ENCODE data around the gene PHAX.
"Not testable (repeated sequence)": the region's sequence is repeated elsewhere in the genome, so short reads cannot be mapped to it uniquely, and the experiment has no call there.

The PHAX gene

DNA sequence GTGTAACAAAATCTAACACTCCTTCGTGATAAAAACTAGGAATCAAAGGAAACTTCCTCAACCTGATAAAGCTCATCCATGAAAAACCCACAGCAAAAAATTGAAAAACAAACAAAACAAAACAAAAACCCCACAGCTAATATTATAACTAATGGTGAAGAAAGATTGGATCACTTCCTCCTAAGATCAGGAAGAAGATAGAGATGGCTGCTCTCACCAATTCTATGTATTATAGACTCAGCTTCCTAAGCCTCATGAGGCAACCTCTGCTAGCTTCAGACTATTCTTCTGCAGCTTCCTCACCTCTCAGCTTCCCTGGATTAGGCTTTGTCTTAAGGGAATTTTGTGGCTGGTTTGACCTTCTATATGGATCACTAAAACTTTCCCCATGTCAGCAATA, 40.1 kb downstream of the PHAX start:
- Histone ChIP-seq H3K27me3 (ENCODE audit: insufficient read depth, low read length) (no peaks in the 10 kb centered on the region), H3K9ac (ENCODE audit: low read depth, low read length) (no peak overlapping the region), H3K27ac (ENCODE audit: low read length) (no peak overlapping the region), H3K4me1 (ENCODE audit: insufficient read depth, low read length) (no peaks in the 10 kb centered on the region), H3K9me3 (ENCODE audit: insufficient read depth, low read depth, low read length) (peaks cover 8% of the 10 kb centered on the region; the same call in 1 of the 2 replicates), H3K36me3 (ENCODE audit: insufficient read depth, low read depth, low read length) (no peaks in the 10 kb centered on the region), H3K4me3 (ENCODE audit: low read length) (no peak overlapping the region)

- no peaks in the 10 kb centered on the region for H3K36me3 ChIP-seq (ENCODE audit: insufficient read depth, low read depth, low read length)
- H3K4me3 ChIP-seq (ENCODE audit: low read length) = no peak overlapping the region
- H3K9ac ChIP-seq (ENCODE audit: low read depth, low read length) = no peak overlapping the region
- peaks cover 8% of the 10 kb centered on the region; the same call in 1 of the 2 replicates for H3K9me3 ChIP-seq (ENCODE audit: insufficient read depth, low read depth, low read length)
- no peaks in the 10 kb centered on the region for H3K4me1 ChIP-seq (ENCODE audit: insufficient read depth, low read length)
- no peak overlapping the region for H3K27ac ChIP-seq (ENCODE audit: low read length)
- no peaks in the 10 kb centered on the region for H3K27me3 ChIP-seq (ENCODE audit: insufficient read depth, low read length)
Measured at GRCh38 chr5:126641387-126641786, 40.6 kb downstream of the PHAX start.

GRCh38 chr5:126645132-126645531, 44.4 kb downstream of the PHAX start:
- Histone ChIP-seq H3K9me3 (ENCODE audit: insufficient read depth, low read depth, low read length) (peaks cover 8% of the 10 kb centered on the region; the same call in 1 of the 2 replicates), H3K27ac (ENCODE audit: low read length) (no peak overlapping the region), H3K36me3 (ENCODE audit: insufficient read depth, low read depth, low read length) (no peaks in the 10 kb centered on the region), H3K4me3 (ENCODE audit: low read length) (no peak overlapping the region), H3K4me1 (ENCODE audit: insufficient read depth, low read length) (no peaks in the 10 kb centered on the region), H3K9ac (ENCODE audit: low read depth, low read length) (no peak overlapping the region), H3K27me3 (ENCODE audit: insufficient read depth, low read length) (no peaks in the 10 kb centered on the region)

DNA sequence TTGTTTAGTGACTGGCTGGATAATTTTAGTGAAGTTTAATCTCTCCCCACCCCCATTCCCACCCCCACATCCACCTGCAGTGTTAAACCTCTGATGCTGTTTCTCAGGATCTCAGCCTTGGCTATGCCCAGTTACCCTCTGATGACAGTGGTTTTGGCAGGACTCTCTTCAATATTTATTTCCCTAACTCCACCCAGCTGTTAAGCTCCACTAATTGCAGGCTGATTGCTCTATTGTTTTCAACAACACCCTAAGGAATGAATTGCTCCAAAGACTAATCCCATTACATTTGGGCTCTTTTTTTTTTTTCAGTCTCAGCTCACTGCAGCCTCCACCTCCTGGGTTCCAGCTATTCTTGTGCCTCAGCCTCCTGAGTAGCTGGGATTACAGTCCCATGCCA, 46.3 kb downstream of the PHAX start:
- Histone ChIP-seq H3K9me3 (ENCODE audit: insufficient read depth, low read depth, low read length) (peaks cover 8% of the 10 kb centered on the region; the same call in 1 of the 2 replicates), H3K9ac (ENCODE audit: low read depth, low read length) (no peak overlapping the region), H3K4me3 (ENCODE audit: low read length) (no peak overlapping the region), H3K4me1 (ENCODE audit: insufficient read depth, low read length) (no peaks in the 10 kb centered on the region), H3K27ac (ENCODE audit: low read length) (no peak overlapping the region), H3K27me3 (ENCODE audit: insufficient read depth, low read length) (no peaks in the 10 kb centered on the region), H3K36me3 (ENCODE audit: insufficient read depth, low read depth, low read length) (no peaks in the 10 kb centered on the region)

- Histone ChIP-seq H3K27me3 (ENCODE audit: insufficient read depth, low read length) (no peaks in the 10 kb centered on the region), H3K9me3 (ENCODE audit: insufficient read depth, low read depth, low read length) (peaks cover 8% of the 10 kb centered on the region; the same call in 1 of the 2 replicates), H3K4me1 (ENCODE audit: insufficient read depth, low read length) (no peaks in the 10 kb centered on the region), H3K9ac (ENCODE audit: low read depth, low read length) (no peak overlapping the region), H3K36me3 (ENCODE audit: insufficient read depth, low read depth, low read length) (no peaks in the 10 kb centered on the region), H3K4me3 (ENCODE audit: low read length) (no peak overlapping the region), H3K27ac (ENCODE audit: low read length) (no peak overlapping the region)
Measured at GRCh38 chr5:126648471-126648870, 47.7 kb downstream of the PHAX start.

DNA sequence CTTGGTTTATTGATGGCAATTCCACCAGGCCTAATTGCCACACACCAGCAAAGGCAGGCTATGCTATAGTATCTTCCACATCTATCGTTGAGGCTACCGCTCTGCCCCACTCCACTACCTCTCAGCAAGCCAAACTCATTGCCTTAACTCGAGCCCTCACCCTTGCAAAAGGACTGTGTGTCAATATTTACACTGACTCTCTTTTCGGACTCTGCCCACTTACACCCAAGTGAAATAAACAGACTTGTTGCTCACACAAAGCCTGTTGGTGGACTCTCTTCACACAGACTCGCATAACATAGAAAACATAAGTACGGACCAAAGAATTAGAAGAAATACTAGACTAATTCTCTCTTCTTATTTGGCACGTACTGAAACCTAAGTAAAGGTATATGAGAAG, 48.3 kb downstream of the PHAX start:
- H3K9ac ChIP-seq (ENCODE audit: low read depth, low read length); H3K9me3 ChIP-seq (ENCODE audit: insufficient read depth, low read depth, low read length); H3K27me3 ChIP-seq (ENCODE audit: insufficient read depth, low read length); H3K4me1 ChIP-seq (ENCODE audit: insufficient read depth, low read length); H3K27ac ChIP-seq (ENCODE audit: low read length); H3K36me3 ChIP-seq (ENCODE audit: insufficient read depth, low read depth, low read length); H3K4me3 ChIP-seq (ENCODE audit: low read length): not testable (repeated sequence)

- H3K9me3 ChIP-seq (ENCODE audit: insufficient read depth, low read depth, low read length); H3K36me3 ChIP-seq (ENCODE audit: insufficient read depth, low read depth, low read length); H3K27me3 ChIP-seq (ENCODE audit: insufficient read depth, low read length); H3K27ac ChIP-seq (ENCODE audit: low read length); H3K9ac ChIP-seq (ENCODE audit: low read depth, low read length); H3K4me1 ChIP-seq (ENCODE audit: insufficient read depth, low read length); H3K4me3 ChIP-seq (ENCODE audit: low read length): not testable (repeated sequence)
Measured at GRCh38 chr5:126649709-126650108, 49.0 kb downstream of the PHAX start.

DNA sequence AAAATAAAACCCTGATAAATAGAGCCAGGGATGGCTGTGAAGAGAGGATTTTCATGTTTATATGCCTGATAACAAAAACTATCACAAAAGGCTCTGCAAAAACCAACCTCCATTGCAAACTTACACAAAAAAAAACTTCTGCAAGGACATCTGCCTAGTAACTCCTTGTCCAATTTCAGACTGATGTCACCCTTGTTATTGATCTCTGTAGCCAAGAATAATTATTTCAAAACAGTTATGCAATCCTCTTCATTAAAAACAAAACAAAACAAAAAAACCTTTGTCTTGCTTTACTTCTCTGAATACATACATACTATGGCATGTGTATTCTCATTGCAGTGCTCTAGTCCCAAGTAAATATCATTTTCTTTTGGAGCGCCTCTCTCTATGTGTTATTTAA, 49.7 kb downstream of the PHAX start:
- Histone ChIP-seq H3K4me1 (ENCODE audit: insufficient read depth, low read length) (no peaks in the 10 kb centered on the region), H3K9me3 (ENCODE audit: insufficient read depth, low read depth, low read length) (no peaks in the 10 kb centered on the region), H3K4me3 (ENCODE audit: low read length) (no peak overlapping the region), H3K9ac (ENCODE audit: low read depth, low read length) (no peak overlapping the region), H3K27me3 (ENCODE audit: insufficient read depth, low read length) (no peaks in the 10 kb centered on the region), H3K27ac (ENCODE audit: low read length) (no peak overlapping the region), H3K36me3 (ENCODE audit: insufficient read depth, low read depth, low read length) (no peaks in the 10 kb centered on the region)

DNA sequence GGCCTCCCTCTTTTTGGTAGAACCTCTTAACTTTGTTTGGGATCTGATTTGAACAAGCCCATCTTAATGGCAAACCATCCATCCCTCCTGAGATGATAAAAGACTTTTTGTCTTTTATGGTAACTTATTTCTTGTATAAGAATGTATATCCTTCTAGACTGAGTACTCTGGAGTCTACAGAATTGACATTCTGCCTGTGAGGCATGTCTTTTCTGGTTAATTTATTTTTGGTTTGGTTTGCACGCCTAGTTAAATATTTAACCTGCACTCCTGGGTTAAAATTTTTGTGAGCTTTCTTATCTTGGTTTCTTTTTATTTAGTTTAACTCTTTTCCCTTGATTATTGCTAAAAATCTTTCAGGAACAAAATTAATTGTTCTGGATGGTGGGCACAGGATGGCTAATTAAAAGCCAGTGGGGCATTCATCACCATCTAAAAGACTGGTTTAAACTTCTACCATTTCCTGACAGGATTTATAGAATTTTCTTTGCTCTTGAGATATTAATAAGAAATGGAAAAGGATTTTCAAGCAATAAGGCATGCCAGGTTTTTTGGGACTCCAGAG, 50.3 kb downstream of the PHAX start:
- Histone ChIP-seq H3K4me3 (ENCODE audit: low read length) (no peak overlapping the region), H3K9me3 (ENCODE audit: insufficient read depth, low read depth, low read length) (no peaks in the 10 kb centered on the region), H3K4me1 (ENCODE audit: insufficient read depth, low read length) (no peaks in the 10 kb centered on the region)

GRCh38 chr5:126656401-126657007, 55.8 kb downstream of the PHAX start:
- Histone ChIP-seq H3K4me3 (ENCODE audit: low read length) (no peak overlapping the region), H3K9ac (ENCODE audit: low read depth, low read length) (no peak overlapping the region), H3K36me3 (ENCODE audit: insufficient read depth, low read depth, low read length) (no peaks in the 10 kb centered on the region), H3K4me1 (ENCODE audit: insufficient read depth, low read length) (no peaks in the 10 kb centered on the region), H3K27ac (ENCODE audit: low read length) (no peak overlapping the region), H3K27me3 (ENCODE audit: insufficient read depth, low read length) (no peaks in the 10 kb centered on the region), H3K9me3 (ENCODE audit: insufficient read depth, low read depth, low read length) (no peaks in the 10 kb centered on the region)

More for the DNA sequence above, 50.3 kb downstream of the PHAX start:
- no peaks in the 10 kb centered on the region for H3K27me3 ChIP-seq (ENCODE audit: insufficient read depth, low read length)
- no peak overlapping the region for H3K27ac ChIP-seq (ENCODE audit: low read length)
- no peak overlapping the region for H3K9ac ChIP-seq (ENCODE audit: low read depth, low read length)
- H3K36me3 ChIP-seq (ENCODE audit: insufficient read depth, low read depth, low read length) = no peaks in the 10 kb centered on the region

- Histone ChIP-seq H3K27me3 (ENCODE audit: insufficient read depth, low read length) (no peaks in the 10 kb centered on the region), H3K36me3 (ENCODE audit: insufficient read depth, low read depth, low read length) (no peaks in the 10 kb centered on the region), H3K4me3 (ENCODE audit: low read length) (no peak overlapping the region), H3K4me1 (ENCODE audit: insufficient read depth, low read length) (no peaks in the 10 kb centered on the region), H3K27ac (ENCODE audit: low read length) (no peak overlapping the region), H3K9ac (ENCODE audit: low read depth, low read length) (no peak overlapping the region), H3K9me3 (ENCODE audit: insufficient read depth, low read depth, low read length) (no peaks in the 10 kb centered on the region)
Measured at GRCh38 chr5:126658561-126658960, 57.8 kb downstream of the PHAX start.

GRCh38 chr5:126659805-126660482, 59.2 kb downstream of the PHAX start:
- H3K4me3 ChIP-seq (ENCODE audit: low read length) = no peak overlapping the region
- no peaks in the 10 kb centered on the region for H3K4me1 ChIP-seq (ENCODE audit: insufficient read depth, low read length)
- no peaks in the 10 kb centered on the region for H3K27me3 ChIP-seq (ENCODE audit: insufficient read depth, low read length)
- no peaks in the 10 kb centered on the region for H3K9me3 ChIP-seq (ENCODE audit: insufficient read depth, low read depth, low read length)
- no peaks in the 10 kb centered on the region for H3K36me3 ChIP-seq (ENCODE audit: insufficient read depth, low read depth, low read length)
- H3K9ac ChIP-seq (ENCODE audit: low read depth, low read length) = no peak overlapping the region
- no peak overlapping the region for H3K27ac ChIP-seq (ENCODE audit: low read length)

All from iPS-20b (cell line).